ENCODE measurements around the gene TNKS1BP1. TPM values are rescaled to one million over a fixed set of nuclear protein-coding genes. Genes with fewer than 3 reads are reported as not detected.

The TNKS1BP1 gene
- total and polyA plus RNA-seq, 9 of the 15 experiments (the other 6 are each of a cell fraction or from before 2014, with no cell fraction given): 1.1 to 47.2 (median 10.9) TPM

DNA sequence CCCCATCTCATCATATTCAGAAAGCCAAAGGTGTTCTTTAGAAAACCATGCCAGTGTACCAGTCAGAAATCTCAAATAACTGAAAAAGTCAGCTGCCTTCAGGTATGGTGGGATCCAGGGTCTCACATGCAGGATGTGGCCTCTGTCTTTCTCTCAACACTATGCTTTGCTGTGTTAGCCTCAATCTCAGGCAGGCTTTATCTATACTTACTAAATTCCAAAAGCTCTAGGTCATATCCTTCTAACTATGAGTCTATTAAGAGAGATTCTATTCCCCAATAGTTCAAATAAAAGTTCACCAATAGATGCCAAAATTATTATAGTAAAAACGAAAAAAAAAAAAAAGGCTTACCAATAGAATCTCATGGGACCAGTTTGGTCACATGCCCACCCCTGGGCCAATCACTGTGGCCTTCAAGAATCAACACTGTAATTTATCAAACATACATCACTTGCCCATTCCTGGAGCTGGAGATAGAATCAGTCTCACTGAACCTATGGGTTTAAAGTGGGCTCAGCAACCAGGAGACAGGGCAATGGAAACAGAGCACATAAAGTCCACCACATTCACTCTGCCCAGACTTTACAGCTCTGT is 49.8 kb downstream of the TNKS1BP1 start:
- TF ChIP-seq FOSL1 (tag; conservative IDR thresholded peaks at IDR 0.05) (no peak), ETV5 (CRISPR knock-in tag; IDR thresholded peaks at IDR 0.05; ENCODE audit: low read depth) (no peak), GATAD2A (IDR thresholded peaks at IDR 0.05) (no peak), JUND (IDR thresholded peaks at IDR 0.05; ENCODE audit: borderline replicate concordance, low read depth, low read length) (no peak), JUND (tag; IDR thresholded peaks at IDR 0.05; ENCODE audit: borderline replicate concordance, low read depth, low read length) (no peak), RAD51 (IDR thresholded peaks at IDR 0.05; ENCODE audit: borderline replicate concordance, low read depth) (peak; percentile 55; the same call in 1 of the 2 replicates), ZFP30 (CRISPR knock-in tag; IDR thresholded peaks at IDR 0.05; ENCODE audit: borderline replicate concordance) (no peak), HDAC8 (tag; IDR thresholded peaks at IDR 0.05) (no peak), WHSC1 (IDR thresholded peaks at IDR 0.05; ENCODE audit: low read length) (no peak)
- TF ChIP-seq, protein P1, sequence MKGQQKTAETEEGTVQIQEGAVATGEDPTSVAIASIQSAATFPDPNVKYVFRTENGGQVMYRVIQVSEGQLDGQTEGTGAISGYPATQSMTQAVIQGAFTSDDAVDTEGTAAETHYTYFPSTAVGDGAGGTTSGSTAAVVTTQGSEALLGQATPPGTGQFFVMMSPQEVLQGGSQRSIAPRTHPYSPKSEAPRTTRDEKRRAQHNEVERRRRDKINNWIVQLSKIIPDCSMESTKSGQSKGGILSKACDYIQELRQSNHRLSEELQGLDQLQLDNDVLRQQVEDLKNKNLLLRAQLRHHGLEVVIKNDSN (CRISPR knock-in tag; IDR thresholded peaks at IDR 0.05): peak; percentile 44
- TF ChIP-seq, protein P2, sequence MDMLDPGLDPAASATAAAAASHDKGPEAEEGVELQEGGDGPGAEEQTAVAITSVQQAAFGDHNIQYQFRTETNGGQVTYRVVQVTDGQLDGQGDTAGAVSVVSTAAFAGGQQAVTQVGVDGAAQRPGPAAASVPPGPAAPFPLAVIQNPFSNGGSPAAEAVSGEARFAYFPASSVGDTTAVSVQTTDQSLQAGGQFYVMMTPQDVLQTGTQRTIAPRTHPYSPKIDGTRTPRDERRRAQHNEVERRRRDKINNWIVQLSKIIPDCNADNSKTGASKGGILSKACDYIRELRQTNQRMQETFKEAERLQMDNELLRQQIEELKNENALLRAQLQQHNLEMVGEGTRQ (CRISPR knock-in tag; IDR thresholded peaks at IDR 0.05): 0 out of 2 replicates have a peak, but pooled peaks have one; percentile 11
- TF ChIP-seq, protein P3, sequence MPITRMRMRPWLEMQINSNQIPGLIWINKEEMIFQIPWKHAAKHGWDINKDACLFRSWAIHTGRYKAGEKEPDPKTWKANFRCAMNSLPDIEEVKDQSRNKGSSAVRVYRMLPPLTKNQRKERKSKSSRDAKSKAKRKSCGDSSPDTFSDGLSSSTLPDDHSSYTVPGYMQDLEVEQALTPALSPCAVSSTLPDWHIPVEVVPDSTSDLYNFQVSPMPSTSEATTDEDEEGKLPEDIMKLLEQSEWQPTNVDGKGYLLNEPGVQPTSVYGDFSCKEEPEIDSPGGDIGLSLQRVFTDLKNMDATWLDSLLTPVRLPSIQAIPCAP (CRISPR knock-in tag; IDR thresholded peaks at IDR 0.05; ENCODE audit: borderline replicate concordance): no peak
- DNase-seq (ENCODE audit: extremely low read depth in 1 of 4, low spot score in 3 of 4) (no peak), FAIRE-seq (no peak), ATAC-seq (no peak)
- no peak overlapping the region for H3K9ac ChIP-seq (ENCODE audit: insufficient read depth in 1 of 2, low read depth in 2 of 2, low read length in 2 of 2)
- H3K9me3 ChIP-seq (replicated peaks; ENCODE audit: control insufficient read depth, insufficient read depth, low read depth, low read length): no peaks in the 10 kb centered on the region
- POLR2A ChIA-PET: no interaction called here
- WGBS (ENCODE audit: insufficient coverage, low coverage, missing lambda C conversion rate): 0% methylated on average over 1 of the region's 1 CpG
- no peaks in the 10 kb centered on the region for H3K9me1 ChIP-seq (ENCODE audit: control insufficient read depth, insufficient read depth, low read length)
- no peak overlapping the region for H2AFZ ChIP-seq (ENCODE audit: low read depth, low read length)
- no peaks in the 10 kb centered on the region for H3K36me3 ChIP-seq (ENCODE audit: control insufficient read depth, insufficient read depth, low read length)
- no peak overlapping the region for H3K4me2 ChIP-seq (ENCODE audit: insufficient read depth, low read length)
- H3K27me3 ChIP-seq (ENCODE audit: control insufficient read depth in 2 of 2, insufficient read depth in 2 of 2, low read length in 2 of 2): peaks cover 4 to 5% of the 10 kb centered on the region in 2 experiments; a peak in 2 of 5 replicates
- H3K4me3 ChIP-seq: no peak overlapping the region
- H3K79me2 ChIP-seq (ENCODE audit: control insufficient read depth, insufficient read depth, low read length): no peaks in the 10 kb centered on the region
- in situ Hi-C loops (cut with MboI) (loop anchor here (25.0 kb wide), 1 partner anchor 1338 kb away; the partner anchor contains the start of gene OR5I1), intact Hi-C loops (cut with micrococcal nuclease) (loop anchor here (5.0 kb wide), 1 partner anchor 52 kb away; no protein-coding TSS in a partner anchor)
- peaks cover 0 to 14% of the 10 kb centered on the region in 2 experiments; a peak in 4 of 5 replicates for H3K4me1 ChIP-seq (replicated peaks in 1 of 2; ENCODE audit: control insufficient read depth in 2 of 2, insufficient read depth in 2 of 2, low read length in 2 of 2)
- H3K27ac ChIP-seq (ENCODE audit: extremely low read depth, low read depth, low read length): no peak overlapping the region
- CTCF ChIA-PET (ENCODE audit: low intra/inter-chr PET ratio): no interaction called here
- no TSS peak for BruUV-seq (replicated peaks)
- no peaks in the 10 kb centered on the region for H4K20me1 ChIP-seq (replicated peaks; ENCODE audit: control insufficient read depth, insufficient read depth, low read length)

Data from K562 (cell line).